Suppressor macrophage treated with lipopolysaccharide for 4 hours (primary cell): ENCODE measurements around the gene UVRAG.
"Not testable (repeated sequence)": the region's sequence is repeated elsewhere in the genome, so short reads cannot be mapped to it uniquely, and the experiment has no call there.

Experiments used
- DNase-seq: peaks from one replicate; pipeline ENCODE4 v3.0.0-alpha.2; 2020

UVRAG gene

GRCh38 chr11:76030968-76031590, 216.1 kb downstream of the UVRAG start:
- DNase-seq: no peak

DNA sequence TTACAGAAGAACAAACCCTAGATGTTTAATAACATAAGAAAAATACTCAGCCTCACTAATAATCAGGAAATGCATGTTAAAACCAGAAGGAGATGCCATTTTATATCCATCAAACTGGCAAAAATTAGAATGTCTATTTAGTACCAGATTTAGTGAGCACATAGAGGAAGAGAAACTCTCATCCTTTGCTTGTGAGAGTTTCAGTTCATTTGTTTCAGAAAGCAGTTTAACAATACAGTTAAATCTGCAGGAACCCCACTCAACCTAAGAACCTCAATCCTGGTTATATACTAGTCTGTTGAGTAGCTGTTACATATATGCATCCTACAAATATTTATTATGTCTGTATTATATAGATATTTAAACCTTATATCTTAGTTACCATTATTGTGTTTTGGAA, 218.7 kb downstream of the UVRAG start:
- DNase-seq: no peak

GRCh38 chr11:76035020-76035419, 220.0 kb downstream of the UVRAG start:
- DNase-seq: no peak

GRCh38 chr11:76038608-76039007, 223.6 kb downstream of the UVRAG start:
- no peak for DNase-seq

DNA sequence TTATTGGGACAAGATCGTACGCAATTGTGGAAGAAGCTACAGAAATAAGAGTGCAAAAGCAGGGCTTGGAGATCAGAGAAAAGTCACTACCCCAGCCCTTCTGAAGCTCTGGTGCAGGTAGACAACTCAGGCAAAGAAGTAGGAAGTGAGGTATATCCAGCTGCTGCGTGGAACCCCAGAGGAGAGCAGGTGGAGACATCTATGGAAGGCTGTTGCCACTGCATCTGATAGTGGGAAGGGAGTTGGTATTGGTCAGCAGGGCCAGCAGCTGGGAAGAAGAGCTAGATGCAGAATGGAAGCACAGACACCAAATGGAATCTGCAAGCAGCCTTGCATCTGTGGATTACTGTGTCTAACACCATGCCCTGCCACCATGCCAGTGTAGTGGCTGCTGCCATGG, 226.2 kb downstream of the UVRAG start:
- no peak for DNase-seq

DNA sequence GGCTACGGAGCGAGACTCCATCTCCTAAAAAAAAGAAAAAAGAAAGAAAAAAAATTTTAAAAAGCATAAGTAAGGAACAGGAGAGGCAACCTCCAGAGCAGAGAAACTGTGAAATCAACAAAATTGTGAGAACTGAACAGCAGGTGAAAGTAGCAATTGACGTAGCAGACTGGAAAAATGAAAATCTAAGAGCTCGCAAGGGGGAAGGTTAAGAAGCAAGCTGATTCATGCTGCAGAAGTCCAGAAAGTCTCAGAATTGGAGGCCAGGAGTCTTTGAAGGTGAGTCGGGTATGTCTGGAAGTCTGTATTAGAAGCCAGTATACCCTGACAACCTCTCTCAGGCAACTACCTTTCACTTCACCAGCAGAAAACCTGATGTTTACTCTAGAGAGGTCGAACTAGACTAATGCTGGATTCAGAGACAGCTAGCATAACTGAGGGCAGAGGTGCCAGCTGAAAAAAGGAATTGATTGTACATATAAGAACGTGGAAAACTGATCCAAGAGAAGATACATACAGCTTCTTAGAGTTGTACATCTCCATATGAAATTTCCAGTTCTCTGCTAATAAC, 229.8 kb downstream of the UVRAG start:
- DNase-seq: no peak

GRCh38 chr11:76047231-76047630, 232.2 kb downstream of the UVRAG start:
- DNase-seq: no peak

DNA sequence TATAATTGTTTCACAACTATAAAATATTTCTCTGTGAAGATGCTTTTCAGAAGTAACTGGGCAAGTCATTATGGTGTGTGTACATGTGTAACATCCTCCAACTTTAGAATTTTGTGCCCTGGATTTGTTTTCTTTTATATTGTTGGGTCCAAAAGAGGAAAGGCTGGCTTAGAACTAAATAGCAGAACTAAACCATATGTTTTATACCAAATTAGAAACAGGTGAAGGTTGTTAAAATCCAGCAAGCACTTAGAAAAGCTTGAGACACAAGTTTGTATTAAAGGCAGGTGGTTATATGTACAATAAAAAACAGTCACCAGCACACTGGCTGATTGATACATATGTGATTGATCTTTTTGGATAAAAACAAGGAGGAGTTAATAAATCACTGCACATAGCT, 232.8 kb downstream of the UVRAG start:
- no peak for DNase-seq

DNA sequence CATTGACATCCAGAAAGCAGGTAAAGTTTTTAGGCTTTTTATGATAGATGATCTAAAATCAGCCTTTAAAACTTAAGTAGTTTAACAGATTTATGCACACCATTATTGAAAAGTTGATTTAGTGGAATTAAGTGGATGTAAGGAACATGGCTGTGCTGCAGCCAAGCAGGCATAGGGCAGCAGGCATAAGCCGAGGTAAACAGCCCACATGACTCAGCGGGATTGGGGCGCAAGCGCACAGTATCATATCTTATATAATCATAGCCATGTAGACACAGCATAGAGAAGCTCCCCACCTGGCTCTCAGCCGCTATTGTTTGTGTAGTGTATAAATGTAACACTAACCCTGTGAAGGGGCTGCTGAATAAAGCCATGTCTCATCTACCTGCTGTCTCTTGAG, 233.8 kb downstream of the UVRAG start:
- no peak for DNase-seq

GRCh38 chr11:76049511-76049910, 234.5 kb downstream of the UVRAG start:
- DNase-seq: no peak

GRCh38 chr11:76051937-76052336, 236.9 kb downstream of the UVRAG start:
- DNase-seq: no peak

DNA sequence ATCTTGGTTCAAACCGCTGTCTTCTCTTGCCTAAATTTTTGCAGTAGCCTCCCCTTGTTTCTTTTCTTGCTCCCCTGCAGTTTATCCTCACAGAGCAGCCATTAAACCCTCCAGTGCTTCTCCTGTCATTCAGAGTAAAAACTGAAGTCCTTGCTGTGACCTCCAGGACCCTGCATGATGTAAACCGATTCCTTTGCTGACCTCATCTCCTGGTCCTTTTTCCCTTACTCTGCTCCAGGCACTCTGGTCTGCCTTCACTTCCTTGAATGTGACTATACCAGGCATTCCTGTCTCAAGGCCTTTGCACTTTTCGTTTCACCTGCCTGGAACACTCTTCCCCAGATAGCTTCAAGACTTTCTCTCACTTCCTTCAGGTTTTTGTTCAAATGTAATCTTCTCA, 239.3 kb downstream of the UVRAG start:
- DNase-seq: no peak

GRCh38 chr11:76056876-76057275, 241.9 kb downstream of the UVRAG start:
- no peak for DNase-seq

DNA sequence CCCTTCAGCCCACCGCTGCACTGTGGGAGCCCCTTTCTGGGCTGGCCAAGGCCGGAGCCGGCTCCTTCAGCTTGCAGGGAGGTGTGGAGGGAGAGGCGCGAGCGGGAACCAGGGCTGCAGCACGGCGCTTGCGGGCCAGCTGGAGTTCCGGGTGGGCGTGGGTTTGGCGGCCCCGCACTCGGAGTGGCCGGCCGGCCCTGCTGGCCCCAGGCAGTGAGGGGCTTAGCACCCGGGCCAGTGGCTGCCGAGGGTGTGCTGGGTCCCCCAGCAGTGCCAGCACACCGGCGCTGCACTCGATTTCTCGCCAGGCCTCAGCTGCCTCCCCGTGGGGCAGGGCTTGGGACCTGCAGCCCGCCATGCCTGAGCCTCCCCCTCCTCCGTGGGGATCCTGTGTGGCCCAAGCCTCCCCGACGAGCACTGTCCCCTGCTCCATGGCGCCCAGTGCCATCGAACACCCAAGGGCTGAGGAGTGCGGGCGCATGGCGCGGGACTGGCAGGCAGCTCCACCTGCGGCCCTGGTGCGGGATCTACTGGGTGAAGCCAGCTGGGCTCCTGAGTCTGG, 245.5 kb downstream of the UVRAG start:
- DNase-seq: not testable (repeated sequence)

DNA sequence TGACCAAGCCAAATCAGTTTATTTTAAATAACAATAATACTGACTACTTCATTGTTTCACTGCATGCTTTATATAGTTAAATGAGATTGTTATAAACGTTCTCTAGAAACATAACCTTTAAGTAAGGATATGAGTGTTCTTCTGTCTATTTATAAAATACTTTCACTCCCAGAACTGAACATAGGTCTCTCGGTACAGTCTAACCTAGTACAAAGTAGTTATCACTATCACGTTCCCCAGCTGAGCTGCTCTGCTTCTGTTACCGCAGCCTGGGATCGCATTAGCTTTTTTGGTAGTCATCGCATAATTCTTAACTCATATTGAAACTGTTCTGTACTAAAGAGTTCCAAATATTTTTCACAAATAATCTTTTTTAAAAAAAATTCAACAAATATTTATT, 247.7 kb downstream of the UVRAG start:
- no peak for DNase-seq

- DNase-seq: no peak
These were observed 249.2 kb downstream of the UVRAG start for GRCh38 chr11:76064192-76064591.

GRCh38 chr11:76067099-76067498, 252.1 kb downstream of the UVRAG start:
- DNase-seq: no peak

GRCh38 chr11:76069001-76069400, 254.0 kb downstream of the UVRAG start:
- DNase-seq: no peak

DNA sequence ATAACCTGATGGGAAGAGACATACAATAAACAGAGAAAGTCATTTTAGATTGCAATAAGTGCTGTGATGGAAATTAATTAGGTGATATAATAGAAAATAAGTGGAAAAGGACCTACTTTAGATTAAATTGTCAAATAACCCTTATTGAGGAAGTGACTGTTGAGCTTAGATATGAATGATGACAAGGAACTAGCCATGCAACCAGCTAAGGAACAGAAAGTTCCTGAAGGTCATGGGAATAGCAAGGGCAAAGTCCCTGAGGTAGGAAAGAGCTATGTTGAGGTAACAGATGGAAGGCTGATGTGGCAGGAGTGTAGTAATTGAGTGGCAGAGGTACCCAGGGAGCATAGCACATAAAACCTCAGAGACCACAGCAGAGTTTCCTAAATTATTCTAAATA, 256.1 kb downstream of the UVRAG start:
- DNase-seq: peak; percentile 39

GRCh38 chr11:76073724-76074123, 258.7 kb downstream of the UVRAG start:
- DNase-seq: no peak

GRCh38 chr11:76074148-76075095, 259.4 kb downstream of the UVRAG start:
- peak; percentile 32 for DNase-seq

GRCh38 chr11:76075716-76076115, 260.7 kb downstream of the UVRAG start:
- DNase-seq: peak; percentile 14

DNA sequence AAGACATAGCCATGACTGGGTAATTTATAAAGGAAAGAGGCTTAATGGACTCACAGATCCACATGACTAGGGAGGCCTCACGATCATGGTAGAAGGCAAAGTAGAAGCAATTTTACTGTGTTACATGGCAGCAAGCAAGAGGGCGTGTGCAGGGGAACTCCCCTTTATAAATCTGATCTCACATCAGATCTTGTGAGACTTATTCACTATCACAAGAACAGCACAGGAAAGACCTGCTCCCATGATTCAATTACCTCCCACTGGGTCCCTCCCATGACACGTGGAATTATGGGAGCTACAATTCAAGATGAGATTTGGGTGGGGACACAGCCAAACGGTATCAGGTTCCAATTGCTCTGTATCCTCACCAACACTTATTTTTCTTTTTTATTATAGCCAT, 261.2 kb downstream of the UVRAG start:
- DNase-seq: peak; percentile 25

DNA sequence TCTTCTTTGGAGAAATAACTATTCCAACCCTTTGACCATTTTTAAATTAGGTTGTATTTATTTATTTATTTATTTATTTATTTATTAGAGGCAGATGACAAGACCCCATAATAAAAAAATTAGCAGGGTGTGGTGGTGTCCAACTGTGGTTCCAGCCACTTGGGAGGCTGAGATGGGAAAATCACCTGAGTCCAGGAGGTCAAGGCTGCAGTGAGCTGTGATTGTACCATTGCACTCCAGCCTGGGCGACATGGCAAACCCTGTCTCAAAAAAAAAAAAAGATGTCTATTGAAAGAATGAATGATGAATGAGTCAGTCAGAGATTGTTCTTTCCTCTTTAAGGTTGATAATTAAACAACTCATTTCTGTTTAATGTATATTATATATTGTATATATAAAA, 261.7 kb downstream of the UVRAG start:
- DNase-seq: no peak
